ENCODE data around the gene ICAM3.
A peak's percentile ranks its signal among the peaks of the same experiment; 100 is the strongest.
"Not testable (repeated sequence)": the region's sequence is repeated elsewhere in the genome, so short reads cannot be mapped to it uniquely, and the experiment has no call there.

ICAM3 gene

DNA sequence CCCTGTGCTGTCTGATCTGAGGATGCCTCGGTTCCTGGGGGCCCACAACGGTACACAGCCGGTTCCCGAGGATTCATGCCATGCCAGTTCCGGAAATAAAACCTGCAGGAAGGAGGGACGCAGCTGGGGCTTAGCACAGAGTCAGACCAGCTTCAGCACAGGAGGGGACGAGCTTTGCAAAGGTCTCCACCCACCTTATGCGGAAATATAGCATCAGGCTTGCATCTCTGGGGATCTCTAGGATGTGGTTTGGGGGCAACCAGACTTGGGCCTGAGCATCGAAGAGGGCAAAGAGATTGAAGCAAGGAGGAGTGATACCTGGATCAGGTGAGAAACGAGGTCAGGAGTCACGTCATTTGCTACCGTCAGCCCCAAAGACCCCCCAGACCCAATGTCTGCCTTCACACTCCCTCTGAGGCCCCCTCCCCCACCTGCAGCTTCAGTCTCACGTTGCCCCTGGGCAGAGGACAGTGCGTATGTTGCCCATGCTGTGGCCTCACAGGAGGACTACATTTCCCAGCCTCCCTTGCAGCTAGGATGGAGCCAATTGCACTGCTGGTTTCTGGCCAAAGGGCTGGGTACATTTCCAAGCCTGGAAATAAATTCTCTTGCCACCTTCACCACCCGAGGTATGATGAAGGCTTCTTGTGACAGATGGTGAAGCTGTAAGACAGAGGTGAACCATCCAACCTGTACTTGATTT lies 28.8 kb upstream of the ICAM3 start:
- H3K4me3 ChIP-seq (ENCODE audit: low read length): no peak overlapping the region
- peaks cover 28% of the 10 kb centered on the region for H3K36me3 ChIP-seq (ENCODE audit: insufficient read depth, low read depth, low read length)
- H3K4me1 ChIP-seq (ENCODE audit: insufficient read depth, low read length): no peaks in the 10 kb centered on the region
- H3K27me3 ChIP-seq (ENCODE audit: insufficient read depth, low read length): no peaks in the 10 kb centered on the region
- no peak overlapping the region for H3K27ac ChIP-seq (ENCODE audit: low read length)
- H3K9me3 ChIP-seq (ENCODE audit: insufficient read depth, low read depth, low read length): no peaks in the 10 kb centered on the region
- H3K9ac ChIP-seq (ENCODE audit: low read depth, low read length): no peak overlapping the region

DNA sequence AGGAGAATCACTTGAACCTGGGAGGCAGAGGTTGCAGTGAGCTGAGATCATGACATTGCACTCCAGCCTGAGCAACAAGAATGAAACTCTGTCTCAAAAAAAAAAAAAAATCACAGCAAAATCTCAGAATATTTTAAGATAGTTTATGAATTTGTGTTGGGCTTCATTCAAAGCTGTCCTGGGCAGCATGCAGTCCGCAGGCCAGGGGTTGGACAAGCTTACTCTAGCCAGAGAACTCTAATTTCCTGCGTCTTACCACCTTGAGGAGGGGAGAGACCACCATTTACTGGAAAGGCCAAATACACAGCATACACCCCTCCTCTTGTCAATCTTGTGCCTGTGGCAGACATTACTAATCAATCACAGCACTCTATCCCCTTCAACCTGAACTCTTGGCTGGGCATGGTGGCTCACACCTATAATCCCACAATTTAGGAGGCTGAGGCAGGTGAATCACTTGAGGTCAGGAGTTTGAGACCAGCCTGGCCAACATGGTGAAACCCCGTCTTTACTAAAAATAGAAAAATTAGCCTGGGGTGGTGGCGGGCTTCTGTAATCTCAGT lies 27.6 kb upstream of the ICAM3 start:
- not testable (repeated sequence) for H3K4me3 ChIP-seq (ENCODE audit: low read length); H3K27ac ChIP-seq (ENCODE audit: low read length); H3K4me1 ChIP-seq (ENCODE audit: insufficient read depth, low read length); H3K9me3 ChIP-seq (ENCODE audit: insufficient read depth, low read depth, low read length); H3K27me3 ChIP-seq (ENCODE audit: insufficient read depth, low read length); H3K9ac ChIP-seq (ENCODE audit: low read depth, low read length)
- H3K36me3 ChIP-seq (ENCODE audit: insufficient read depth, low read depth, low read length): peaks cover 28% of the 10 kb centered on the region

GRCh38 chr19:10365518-10365917 lies 26.1 kb upstream of the ICAM3 start:
- H3K9ac ChIP-seq (ENCODE audit: low read depth, low read length): no peak overlapping the region
- H3K36me3 ChIP-seq (ENCODE audit: insufficient read depth, low read depth, low read length): peaks cover 33% of the 10 kb centered on the region
- no peak overlapping the region for H3K4me3 ChIP-seq (ENCODE audit: low read length)
- no peaks in the 10 kb centered on the region for H3K9me3 ChIP-seq (ENCODE audit: insufficient read depth, low read depth, low read length)
- H3K4me1 ChIP-seq (ENCODE audit: insufficient read depth, low read length): no peaks in the 10 kb centered on the region
- H3K27me3 ChIP-seq (ENCODE audit: insufficient read depth, low read length): no peaks in the 10 kb centered on the region
- no peak overlapping the region for H3K27ac ChIP-seq (ENCODE audit: low read length)

- Histone ChIP-seq H3K27ac (ENCODE audit: low read length) (no peak overlapping the region), H3K27me3 (ENCODE audit: insufficient read depth, low read length) (no peaks in the 10 kb centered on the region), H3K4me3 (ENCODE audit: low read length) (no peak overlapping the region), H3K36me3 (ENCODE audit: insufficient read depth, low read depth, low read length) (peaks cover 33% of the 10 kb centered on the region), H3K9ac (ENCODE audit: low read depth, low read length) (no peak overlapping the region), H3K9me3 (ENCODE audit: insufficient read depth, low read depth, low read length) (no peaks in the 10 kb centered on the region), H3K4me1 (ENCODE audit: insufficient read depth, low read length) (no peaks in the 10 kb centered on the region)
These were observed 25.2 kb upstream of the ICAM3 start for GRCh38 chr19:10364644-10365043.

DNA sequence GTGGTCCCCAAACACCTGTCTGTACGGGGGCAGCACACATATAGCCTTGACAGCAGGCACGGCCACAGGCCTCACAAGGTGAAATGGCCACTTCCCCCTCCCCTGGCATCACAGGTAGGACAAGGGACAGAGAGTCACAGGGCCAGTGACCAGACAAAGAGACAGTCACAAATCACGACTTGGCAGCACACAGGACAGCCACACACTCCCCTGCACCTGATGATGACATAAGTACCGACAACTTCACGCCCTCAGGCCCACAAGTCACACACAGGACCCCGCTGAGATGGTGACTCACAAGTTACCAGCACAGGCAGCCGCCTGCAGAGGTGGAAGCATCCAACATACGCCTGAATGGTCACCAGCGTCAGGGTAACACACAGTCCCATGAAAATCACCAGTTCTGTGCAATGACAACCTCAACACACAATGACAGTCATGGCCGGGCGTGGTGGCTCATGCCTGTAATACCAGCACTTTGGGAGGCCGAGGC lies 24.4 kb upstream of the ICAM3 start:
- H3K27ac ChIP-seq (ENCODE audit: low read length): no peak overlapping the region
- no peak overlapping the region for H3K4me3 ChIP-seq (ENCODE audit: low read length)
- no peaks in the 10 kb centered on the region for H3K9me3 ChIP-seq (ENCODE audit: insufficient read depth, low read depth, low read length)
- H3K36me3 ChIP-seq (ENCODE audit: insufficient read depth, low read depth, low read length): peaks cover 36% of the 10 kb centered on the region
- no peak overlapping the region for H3K9ac ChIP-seq (ENCODE audit: low read depth, low read length)
- no peaks in the 10 kb centered on the region for H3K27me3 ChIP-seq (ENCODE audit: insufficient read depth, low read length)
- no peaks in the 10 kb centered on the region for H3K4me1 ChIP-seq (ENCODE audit: insufficient read depth, low read length)

- H3K27me3 ChIP-seq (ENCODE audit: insufficient read depth, low read length): no peaks in the 10 kb centered on the region
- no peak overlapping the region for H3K4me3 ChIP-seq (ENCODE audit: low read length)
- H3K9me3 ChIP-seq (ENCODE audit: insufficient read depth, low read depth, low read length): no peaks in the 10 kb centered on the region
- H3K36me3 ChIP-seq (ENCODE audit: insufficient read depth, low read depth, low read length): peaks cover 28% of the 10 kb centered on the region
- H3K9ac ChIP-seq (ENCODE audit: low read depth, low read length): no peak overlapping the region
- no peak overlapping the region for H3K27ac ChIP-seq (ENCODE audit: low read length)
- H3K4me1 ChIP-seq (ENCODE audit: insufficient read depth, low read length): no peaks in the 10 kb centered on the region
These were observed 22.8 kb upstream of the ICAM3 start for GRCh38 chr19:10362259-10362658.

DNA sequence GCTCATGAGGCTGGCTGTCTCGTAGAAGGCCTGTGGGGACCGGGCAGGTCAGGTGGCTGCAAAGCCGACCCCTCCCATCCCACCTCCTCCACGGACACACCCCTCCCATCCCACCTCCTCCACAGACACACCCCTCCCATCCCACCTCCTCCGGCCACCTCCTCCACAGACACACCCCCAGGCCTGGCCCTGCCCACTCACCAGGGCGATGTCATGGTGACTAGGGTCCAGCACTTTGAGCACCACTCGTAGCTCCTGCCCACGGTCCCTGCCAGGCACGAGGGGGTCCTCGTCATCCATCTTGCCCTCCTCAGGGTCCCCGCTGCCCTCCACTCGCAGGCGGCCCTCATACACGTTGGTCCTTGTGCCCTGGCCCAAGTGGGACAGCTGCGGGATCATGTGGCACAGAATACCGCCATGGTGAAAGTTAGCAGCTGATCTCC lies 22.2 kb upstream of the ICAM3 start:
- Histone ChIP-seq H3K36me3 (ENCODE audit: insufficient read depth, low read depth, low read length) (peaks cover 28% of the 10 kb centered on the region), H3K9me3 (ENCODE audit: insufficient read depth, low read depth, low read length) (no peaks in the 10 kb centered on the region), H3K4me1 (ENCODE audit: insufficient read depth, low read length) (no peaks in the 10 kb centered on the region), H3K27me3 (ENCODE audit: insufficient read depth, low read length) (no peaks in the 10 kb centered on the region), H3K4me3 (ENCODE audit: low read length) (no peak overlapping the region), H3K9ac (ENCODE audit: low read depth, low read length) (no peak overlapping the region), H3K27ac (ENCODE audit: low read length) (no peak overlapping the region)

DNA sequence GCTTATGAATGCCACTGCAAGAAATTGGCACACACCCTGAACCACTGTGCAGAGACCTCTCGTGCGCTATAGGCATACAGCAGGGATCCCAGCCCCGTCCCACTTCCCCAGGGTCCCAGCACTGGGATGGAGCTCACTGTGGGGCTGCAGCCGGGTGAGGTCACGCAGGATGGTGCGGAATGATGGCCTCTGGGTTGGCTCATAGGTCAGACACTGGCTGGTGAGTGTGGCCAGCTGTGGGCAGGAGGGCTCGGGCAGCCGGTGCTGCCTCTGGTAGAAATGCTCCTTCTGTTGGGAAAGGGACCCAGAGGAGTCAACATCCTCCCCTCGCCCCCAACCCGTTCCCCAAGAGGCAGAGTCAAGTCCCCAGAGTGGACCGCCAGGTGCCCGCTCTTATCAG lies 17.0 kb upstream of the ICAM3 start:
- Histone ChIP-seq H3K9ac (ENCODE audit: low read depth, low read length) (no peak overlapping the region), H3K27ac (ENCODE audit: low read length) (no peak overlapping the region), H3K27me3 (ENCODE audit: insufficient read depth, low read length) (no peaks in the 10 kb centered on the region), H3K4me1 (ENCODE audit: insufficient read depth, low read length) (no peaks in the 10 kb centered on the region), H3K9me3 (ENCODE audit: insufficient read depth, low read depth, low read length) (no peaks in the 10 kb centered on the region), H3K4me3 (ENCODE audit: low read length) (no peak overlapping the region), H3K36me3 (ENCODE audit: insufficient read depth, low read depth, low read length) (peaks cover 9% of the 10 kb centered on the region; the same call in 1 of the 2 replicates)

DNA sequence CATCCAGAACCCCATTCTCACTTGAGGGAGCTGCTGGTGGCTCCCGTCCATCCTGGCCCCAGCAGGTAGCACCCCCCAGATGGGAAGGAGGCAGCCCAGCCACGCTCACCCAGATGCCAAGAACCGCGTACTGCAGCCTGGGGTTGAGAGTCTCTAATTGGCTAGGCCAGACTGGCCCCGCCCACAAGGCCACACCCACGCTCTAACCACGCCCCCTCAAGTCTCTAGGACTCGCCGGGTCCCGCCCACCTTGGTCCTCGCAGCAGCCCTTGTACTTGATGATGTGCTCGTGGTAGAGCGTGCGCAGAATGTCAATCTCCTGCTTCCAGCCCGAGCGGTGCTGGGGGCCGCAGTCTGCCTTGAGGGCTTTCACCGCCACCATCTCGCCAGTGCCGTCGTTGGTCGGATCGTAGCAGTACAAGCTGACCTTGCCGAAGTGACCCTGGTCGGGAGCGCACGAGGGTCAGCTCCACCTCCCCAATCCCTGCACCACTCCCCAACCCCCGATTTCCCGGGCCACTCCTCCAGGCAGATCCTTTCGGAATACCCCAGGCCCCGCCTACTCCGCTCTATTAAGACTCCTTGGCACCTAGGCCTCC lies 14.5 kb upstream of the ICAM3 start:
- H3K9me3 ChIP-seq (ENCODE audit: insufficient read depth, low read depth, low read length): no peaks in the 10 kb centered on the region
- H3K27ac ChIP-seq (ENCODE audit: low read length): no peak overlapping the region
- no peaks in the 10 kb centered on the region for H3K4me1 ChIP-seq (ENCODE audit: insufficient read depth, low read length)
- H3K4me3 ChIP-seq (ENCODE audit: low read length): peak overlapping the region; percentile 79
- no peaks in the 10 kb centered on the region for H3K27me3 ChIP-seq (ENCODE audit: insufficient read depth, low read length)
- peak overlapping the region; percentile 83; the same call in 1 of the 2 replicates for H3K9ac ChIP-seq (ENCODE audit: low read depth, low read length)
- peaks cover 5% of the 10 kb centered on the region; the same call in 1 of the 2 replicates for H3K36me3 ChIP-seq (ENCODE audit: insufficient read depth, low read depth, low read length)

GRCh38 chr19:10352764-10353671 lies 13.6 kb upstream of the ICAM3 start:
- Histone ChIP-seq H3K4me1 (ENCODE audit: insufficient read depth, low read length) (no peaks in the 10 kb centered on the region), H3K27ac (ENCODE audit: low read length) (peak overlapping the region; percentile 94), H3K9me3 (ENCODE audit: insufficient read depth, low read depth, low read length) (no peaks in the 10 kb centered on the region), H3K27me3 (ENCODE audit: insufficient read depth, low read length) (no peaks in the 10 kb centered on the region), H3K9ac (ENCODE audit: low read depth, low read length) (peak overlapping the region; percentile 83; the same call in 1 of the 2 replicates), H3K36me3 (ENCODE audit: insufficient read depth, low read depth, low read length) (peaks cover 5% of the 10 kb centered on the region; the same call in 1 of the 2 replicates), H3K4me3 (ENCODE audit: low read length) (peak overlapping the region; percentile 79)

GRCh38 chr19:10346509-10346908 lies 7.1 kb upstream of the ICAM3 start:
- Histone ChIP-seq H3K4me3 (ENCODE audit: low read length) (no peak overlapping the region), H3K27me3 (ENCODE audit: insufficient read depth, low read length) (no peaks in the 10 kb centered on the region), H3K9ac (ENCODE audit: low read depth, low read length) (no peak overlapping the region), H3K27ac (ENCODE audit: low read length) (no peak overlapping the region), H3K9me3 (ENCODE audit: insufficient read depth, low read depth, low read length) (no peaks in the 10 kb centered on the region), H3K36me3 (ENCODE audit: insufficient read depth, low read depth, low read length) (peaks cover 5% of the 10 kb centered on the region; the same call in 1 of the 2 replicates), H3K4me1 (ENCODE audit: insufficient read depth, low read length) (no peaks in the 10 kb centered on the region)
